Astrocyte of the spinal cord (primary cell): ENCODE data around the gene STRN3.
"Not testable (repeated sequence)": the region's sequence is repeated elsewhere in the genome, so short reads cannot be mapped to it uniquely, and the experiment has no call there.

Source experiments
- DNase-seq: peaks from one replicate; pipeline ENCODE4 v3.0.0; 2011; ENCODE audit warnings: low read depth, low spot score
- H3K4me3 ChIP-seq: 2 replicates; pipeline ENCODE4 v1.5.1; 2011; ENCODE audit warnings: low read depth, mild to moderate bottlenecking, low read length, moderate library complexity
- CTCF ChIP-seq: IDR thresholded peaks from 2 replicates; pipeline ENCODE4 v1.5.1; 2012; ENCODE audit warnings: low read depth, mild to moderate bottlenecking, low read length, inconsistent platforms
- in situ Hi-C: cut with HindIII; loops from 2 replicates; pipeline ENCODE4 v1.10.0; 2017; ENCODE audit warnings: low sequenced_read_pairs

The STRN3 gene

DNA sequence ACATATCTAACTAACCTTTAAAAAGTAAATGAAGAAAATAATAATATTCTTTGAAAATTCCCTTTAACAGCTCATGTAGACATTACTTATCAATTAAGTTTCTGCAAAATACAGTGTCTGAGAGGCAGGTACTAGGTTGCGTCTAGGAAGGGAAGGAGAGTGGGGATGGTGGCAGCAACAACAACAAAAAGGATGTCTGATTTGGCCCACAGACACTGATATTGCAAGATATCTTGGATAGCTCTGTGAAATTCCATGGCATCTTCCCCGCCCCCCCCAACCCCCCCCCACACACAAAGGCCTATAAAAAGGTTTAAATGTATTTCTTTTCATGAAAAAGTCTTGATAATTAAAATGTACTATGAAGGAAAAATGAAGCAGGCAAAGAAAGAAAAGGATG is 42.3 kb downstream of the STRN3 start:
- H3K4me3 ChIP-seq = no peak overlapping the region
- in situ Hi-C loops = no loop called here
- no peak for DNase-seq
- no peak for TF ChIP-seq CTCF

DNA sequence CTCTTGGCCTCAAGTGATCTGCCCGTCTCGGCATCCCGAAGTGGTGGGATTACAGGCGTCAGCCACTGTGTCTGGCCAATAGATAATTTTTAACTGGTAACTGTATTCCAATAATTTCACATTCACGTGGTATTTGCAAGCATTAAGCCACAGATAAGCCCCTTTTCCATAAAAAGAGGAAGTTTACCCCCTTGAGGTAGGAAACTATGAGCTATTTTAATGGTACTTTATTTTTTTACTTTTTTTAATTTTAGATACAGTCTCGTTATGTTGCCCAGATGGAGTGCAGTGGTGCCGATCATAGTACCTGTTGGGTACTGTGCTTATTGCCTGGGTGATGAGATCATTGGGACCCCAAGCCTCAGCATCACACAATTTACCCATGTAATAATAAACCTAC is 43.6 kb downstream of the STRN3 start:
- no peak for TF ChIP-seq CTCF
- DNase-seq = no peak
- in situ Hi-C loops = no loop called here
- no peak overlapping the region for H3K4me3 ChIP-seq

DNA sequence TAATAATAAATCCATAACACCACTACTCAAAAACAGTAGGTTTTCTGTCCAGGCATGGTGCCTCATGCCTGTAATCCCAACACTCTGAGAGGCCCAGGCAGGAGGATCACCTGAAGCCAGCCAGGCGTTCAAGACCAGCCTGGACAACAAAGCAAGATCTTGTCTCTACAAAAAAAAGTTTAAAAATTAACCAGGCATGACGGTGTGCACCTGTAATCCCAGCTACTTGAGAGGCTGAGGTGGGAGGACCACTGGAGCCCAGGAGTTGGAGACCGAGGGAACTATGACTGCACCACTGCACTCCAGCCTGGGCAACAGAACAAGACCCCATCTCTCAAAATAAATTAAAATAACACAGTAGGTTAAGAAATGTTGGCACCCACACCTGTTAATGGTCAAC is 45.2 kb downstream of the STRN3 start:
- no peak for DNase-seq
- no peak overlapping the region for H3K4me3 ChIP-seq
- in situ Hi-C loops = no loop called here
- TF ChIP-seq CTCF = no peak

- H3K4me3 ChIP-seq, in situ Hi-C loops: not testable (repeated sequence)
- DNase-seq = peak; percentile 71
- TF ChIP-seq CTCF = peak; percentile 49
These were observed 46.0 kb downstream of the STRN3 start for GRCh38 chr14:30980106-30980704.

GRCh38 chr14:30977752-30978151 is 48.4 kb downstream of the STRN3 start:
- no peak overlapping the region for H3K4me3 ChIP-seq
- TF ChIP-seq CTCF = no peak
- in situ Hi-C loops = no loop called here
- DNase-seq = no peak

DNA sequence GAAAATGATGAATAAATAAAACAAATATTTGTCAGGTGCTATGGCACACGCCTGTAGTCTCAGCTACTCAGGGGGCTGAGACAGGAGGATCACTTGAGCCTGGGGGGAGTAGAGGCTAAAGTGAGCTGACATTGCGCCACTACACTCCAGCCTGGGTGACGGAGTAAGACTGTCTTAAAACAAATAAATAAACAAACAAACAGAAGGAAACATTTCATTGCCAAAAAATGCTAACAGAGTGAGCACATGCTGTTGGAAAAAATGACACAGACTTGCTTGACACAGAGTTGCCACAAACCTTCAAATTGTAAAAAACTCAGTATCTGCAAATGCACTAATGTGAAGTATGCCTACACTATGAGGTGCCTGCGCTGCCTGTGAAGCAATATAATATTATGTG is 51.6 kb downstream of the STRN3 start:
- in situ Hi-C loops = no loop called here
- peak; percentile 18 for DNase-seq
- no peak for TF ChIP-seq CTCF
- no peak overlapping the region for H3K4me3 ChIP-seq
